ENCODE results near the gene CTSZ. TPM values are rescaled to one million over a fixed set of nuclear protein-coding genes. Genes with fewer than 3 reads are reported as not detected.

Gene CTSZ
- total RNA-seq, 1 experiment from 2014 or later, result 37.6 TPM

GRCh38 chr20:58953050-58953449 is 54.0 kb downstream of the CTSZ start:
- H3K79me1 ChIP-seq (ENCODE audit: insufficient read depth, low read depth, low read length, poor library complexity, severe bottlenecking), result no peaks in the 10 kb centered on the region
- no peak overlapping the region for H3K18ac ChIP-seq (ENCODE audit: insufficient read length, low read depth, low read length)
- H3K56ac ChIP-seq (ENCODE audit: insufficient read length, low read depth, low read length), result no peak overlapping the region
- no peak overlapping the region for H4K91ac ChIP-seq (ENCODE audit: insufficient read length, low read depth, low read length)
- Mint-ChIP-seq H3K27me3 (ENCODE audit: low read depth) (peaks cover 3% of the 10 kb centered on the region; the same call in 1 of the 2 replicates), H3K9me3 (no peaks in the 10 kb centered on the region; a peak in 2 of 5 replicates), H3K36me3 (ENCODE audit: insufficient read depth in 1 of 3, low read depth in 3 of 3) (no peaks in the 10 kb centered on the region), H3K27ac (no peak overlapping the region), H3K4me1 (no peaks in the 10 kb centered on the region), H3K4me3 (no peak overlapping the region)
- H3K14ac ChIP-seq (ENCODE audit: insufficient read depth, low read length), result no peak overlapping the region
- no peaks in the 10 kb centered on the region for H3K79me2 ChIP-seq (ENCODE audit: insufficient read depth, low read length)
- no peak for TF ChIP-seq CTCF (conservative IDR thresholded peaks at IDR 0.05)
- no peak overlapping the region for H3K9ac ChIP-seq (ENCODE audit: extremely low read depth, insufficient read length, low read length)
- H3K27ac ChIP-seq (ENCODE audit: insufficient read length, low read depth, low read length), result no peak overlapping the region
- H2BK12ac ChIP-seq (ENCODE audit: insufficient read length, low read depth, low read length), result no peak overlapping the region
- H3K4ac ChIP-seq (ENCODE audit: low read depth, low read length), result no peak overlapping the region
- H3T11ph ChIP-seq (ENCODE audit: low read length), result no peak overlapping the region
- H3K27me3 ChIP-seq (ENCODE audit: insufficient read depth, low read length), result no peaks in the 10 kb centered on the region
- no peak overlapping the region for H2BK5ac ChIP-seq (ENCODE audit: insufficient read length, low read length)
- H3K23ac ChIP-seq (ENCODE audit: insufficient read length, low read depth, low read length), result no peak overlapping the region
- H2BK20ac ChIP-seq (ENCODE audit: low read depth, low read length, poor library complexity, severe bottlenecking), result no peak overlapping the region
- no peak overlapping the region for H2AK5ac ChIP-seq (ENCODE audit: insufficient read length, low read length)
- H3K4me2 ChIP-seq (ENCODE audit: insufficient read depth, insufficient read length, low read length), result no peak overlapping the region
- no peaks in the 10 kb centered on the region for H3K23me2 ChIP-seq (ENCODE audit: insufficient read length, low read depth, low read length, poor library complexity, severe bottlenecking)
- H4K5ac ChIP-seq (ENCODE audit: insufficient read length, low read depth, low read length), result no peak overlapping the region
- H3K9me3 ChIP-seq (ENCODE audit: control insufficient read depth, low read depth, low read length), result no peaks in the 10 kb centered on the region
- H3K4me1 ChIP-seq (ENCODE audit: insufficient read depth, low read length), result no peaks in the 10 kb centered on the region
- H2BK120ac ChIP-seq (ENCODE audit: low read depth, low read length, poor library complexity, severe bottlenecking), result no peak overlapping the region
- DNase-seq, result no peak
- H4K20me1 ChIP-seq (ENCODE audit: control insufficient read depth, insufficient read depth, insufficient read length), result no peaks in the 10 kb centered on the region
- H4K8ac ChIP-seq (replicated peaks; ENCODE audit: insufficient read length, low read depth, low read length), result no peak overlapping the region
- H2AFZ ChIP-seq (ENCODE audit: low read length), result no peak overlapping the region
- no peak overlapping the region for H2BK15ac ChIP-seq (ENCODE audit: low read depth, low read length)

All from H9 (cell line).